Stimulated activated CD8-positive, alpha-beta memory T cell treated with anti-CD3 and anti-CD28 coated beads, Interleukin-7, amount 100 ng/mL, for 24 hours (primary cell): ENCODE measurements around the gene MRPL37.
"Not testable (repeated sequence)": the region's sequence is repeated elsewhere in the genome, so short reads cannot be mapped to it uniquely, and the experiment has no call there.

Experiments
- DNase-seq: peaks from one replicate; pipeline ENCODE4 v3.0.0-alpha.2; 2020; ENCODE audit warnings: low read depth

Gene MRPL37

DNA sequence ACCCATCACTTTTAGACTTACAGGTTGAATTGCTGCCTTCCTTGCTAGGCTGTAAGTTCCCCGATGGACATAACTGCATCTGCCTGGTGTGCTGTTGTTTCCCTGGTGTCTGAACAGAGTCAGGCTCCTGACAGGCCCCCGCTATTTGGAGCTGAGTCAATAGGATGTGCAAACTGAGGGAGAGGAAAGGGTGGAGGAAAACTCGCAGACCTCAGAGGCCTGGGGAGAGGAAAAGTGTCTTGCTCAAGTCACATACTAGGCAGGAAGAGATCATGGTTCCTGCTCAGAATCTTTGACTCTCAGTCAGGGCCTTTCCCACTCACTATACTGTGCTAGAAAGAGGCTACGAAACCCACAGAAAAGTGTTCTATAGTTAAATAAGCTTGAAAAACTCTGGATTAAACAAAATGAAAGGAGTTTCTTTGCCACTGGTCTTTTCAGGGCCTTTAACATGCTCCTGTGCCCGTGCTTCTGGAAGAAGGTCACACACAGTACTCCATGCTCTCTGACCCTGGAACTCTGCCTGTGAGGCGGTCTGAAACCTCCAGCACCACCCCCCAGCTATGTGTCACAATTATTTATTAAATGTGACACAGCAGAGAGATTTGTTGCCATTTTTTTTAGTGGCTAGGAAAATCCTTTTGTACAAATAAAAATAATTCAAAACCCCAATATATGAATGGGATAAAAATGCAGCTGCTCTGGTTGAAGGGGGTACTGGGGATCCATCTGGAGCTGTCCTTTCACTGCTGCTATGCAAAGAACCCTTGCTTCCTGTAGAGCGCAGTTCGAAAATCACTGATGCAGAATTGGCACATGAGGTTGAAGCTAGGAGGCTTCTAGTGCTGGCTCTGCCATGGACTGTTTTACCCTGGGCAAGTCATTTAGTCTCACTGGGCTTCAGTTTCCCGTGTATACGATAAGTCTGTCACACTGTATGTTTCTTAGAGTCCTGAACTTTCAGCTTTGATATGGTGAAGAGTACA is 27.1 kb upstream of the MRPL37 start:
- DNase-seq, result no peak

GRCh38 chr1:54173681-54174080 is 26.3 kb upstream of the MRPL37 start:
- no peak for DNase-seq

DNA sequence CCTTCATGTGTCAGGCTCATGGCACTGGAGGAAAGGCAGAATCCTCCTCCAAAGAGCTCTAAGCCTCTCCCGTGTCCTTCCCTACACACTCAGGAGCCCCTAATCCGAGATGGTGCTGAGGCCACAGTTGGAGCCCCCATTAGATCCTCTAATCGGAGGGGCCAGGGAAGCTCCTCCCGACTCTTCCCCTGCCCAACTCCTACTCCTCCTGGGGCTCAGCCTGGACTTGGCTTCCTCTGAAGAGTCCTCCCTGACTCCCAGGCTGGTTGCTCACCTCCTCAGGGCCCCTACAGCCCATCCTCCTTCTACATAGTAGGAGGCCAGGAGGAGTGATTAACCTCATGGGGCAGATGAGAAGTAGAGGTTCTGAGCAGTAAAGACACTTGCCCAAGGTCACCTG is 25.9 kb upstream of the MRPL37 start:
- DNase-seq, result no peak

DNA sequence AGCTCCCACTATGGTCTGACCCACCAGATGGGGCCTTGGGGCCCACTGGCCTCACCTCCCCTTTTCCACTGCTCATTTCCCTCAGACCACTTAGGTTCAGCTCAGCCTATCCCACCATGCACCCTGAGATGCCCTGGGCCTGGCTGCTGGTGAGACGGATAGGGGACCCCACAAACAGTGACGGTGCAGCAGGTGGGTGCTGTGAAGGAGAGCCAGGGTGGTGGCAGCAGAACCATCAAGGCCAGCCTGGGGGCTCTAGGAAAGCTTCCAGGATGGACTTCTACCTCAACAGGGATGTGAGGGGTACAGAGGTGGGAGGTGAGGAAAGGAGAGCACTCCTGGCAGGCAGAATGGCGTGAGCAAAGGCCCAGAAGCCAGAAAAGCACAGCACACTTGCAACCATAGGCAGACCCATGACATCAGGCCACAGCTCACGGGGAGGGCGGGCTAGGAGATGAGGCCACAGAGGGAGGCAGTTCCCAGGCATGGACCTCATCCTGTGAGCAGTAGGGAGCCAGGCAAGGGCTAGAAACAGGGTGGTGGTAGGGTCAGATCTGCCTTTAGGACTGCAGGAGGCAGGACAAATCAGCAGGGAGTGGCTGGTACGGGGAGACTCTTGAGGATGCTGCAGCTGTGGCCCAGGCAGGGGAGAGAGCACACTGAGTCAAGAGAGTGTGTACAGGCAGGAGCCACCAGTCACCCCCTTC is 23.2 kb upstream of the MRPL37 start:
- no peak for DNase-seq

DNA sequence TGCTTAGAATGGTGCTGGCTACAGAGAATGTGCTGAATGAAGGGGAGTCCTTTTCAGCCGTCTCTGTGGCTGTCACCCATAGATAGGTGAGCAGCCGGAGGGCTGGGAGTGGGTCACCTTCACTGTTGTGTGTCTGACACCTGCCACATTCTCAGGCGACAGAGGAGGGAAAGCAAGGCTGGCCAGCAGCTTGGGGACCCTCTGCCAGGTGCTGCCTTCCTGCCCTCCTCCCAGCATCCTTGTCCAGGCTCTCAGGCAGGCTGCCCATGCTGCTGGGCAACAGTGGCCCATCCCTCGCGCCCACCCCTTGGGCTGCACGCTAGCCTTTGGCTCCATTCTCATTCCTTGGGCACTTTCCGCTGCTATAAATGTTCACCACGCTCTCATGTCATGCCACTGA is 22.2 kb upstream of the MRPL37 start:
- DNase-seq, result no peak

GRCh38 chr1:54178296-54179070 is 21.5 kb upstream of the MRPL37 start:
- no peak for DNase-seq

GRCh38 chr1:54180701-54181360 is 19.1 kb upstream of the MRPL37 start:
- DNase-seq, result no peak

- DNase-seq, result no peak
These were observed 13.9 kb upstream of the MRPL37 start for GRCh38 chr1:54186056-54186455.

DNA sequence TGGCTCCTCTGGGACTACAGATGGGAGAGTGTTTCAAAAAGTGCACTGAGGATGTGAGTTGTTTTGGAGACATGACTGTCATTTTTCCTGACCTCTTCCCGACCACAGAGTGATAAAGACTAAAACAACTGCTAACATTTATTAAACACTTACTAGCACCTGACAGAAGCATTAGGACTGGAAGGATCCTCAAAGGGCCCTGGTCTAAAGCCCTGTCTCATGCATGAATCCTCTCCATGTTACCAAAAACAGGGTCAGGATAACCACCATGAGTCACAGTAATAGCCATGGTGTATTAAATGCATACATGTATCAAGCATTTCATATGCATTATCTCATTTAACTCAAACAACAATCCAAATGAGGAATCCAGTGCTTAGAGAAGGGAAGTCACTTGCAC is 11.7 kb upstream of the MRPL37 start:
- no peak for DNase-seq

- DNase-seq, result no peak
These were observed 9.4 kb upstream of the MRPL37 start for GRCh38 chr1:54190526-54190925.

GRCh38 chr1:54191525-54191924 is 8.4 kb upstream of the MRPL37 start:
- DNase-seq, result no peak

- no peak for DNase-seq
These were observed 6.5 kb upstream of the MRPL37 start for GRCh38 chr1:54193453-54193852.

- no peak for DNase-seq
These were observed 709 bp upstream of the MRPL37 start for GRCh38 chr1:54199151-54199764.

- no peak for DNase-seq
These were observed 591 bp downstream of the MRPL37 start for GRCh38 chr1:54200519-54200997.

- DNase-seq, result no peak
These were observed 4.2 kb downstream of the MRPL37 start for GRCh38 chr1:54204199-54204598.

DNA sequence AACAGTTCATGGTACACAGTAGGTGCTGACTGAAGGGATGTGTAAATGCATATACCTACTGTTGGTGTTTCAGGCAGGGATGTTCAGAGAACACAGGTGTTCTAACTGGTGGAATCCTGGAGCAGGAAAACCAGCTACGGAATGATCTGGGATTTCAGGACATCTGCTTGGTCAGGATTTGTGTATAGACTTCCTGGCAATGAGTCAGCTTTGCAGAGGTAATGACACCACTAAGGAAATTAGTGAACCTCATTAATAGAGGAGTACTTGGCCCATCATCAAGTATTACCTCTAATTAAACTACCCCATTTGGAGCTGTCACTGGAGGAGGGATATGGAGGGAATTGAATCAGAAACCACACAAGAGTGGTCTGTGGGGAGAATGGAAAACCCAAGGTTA is 7.3 kb downstream of the MRPL37 start:
- DNase-seq, result no peak

DNA sequence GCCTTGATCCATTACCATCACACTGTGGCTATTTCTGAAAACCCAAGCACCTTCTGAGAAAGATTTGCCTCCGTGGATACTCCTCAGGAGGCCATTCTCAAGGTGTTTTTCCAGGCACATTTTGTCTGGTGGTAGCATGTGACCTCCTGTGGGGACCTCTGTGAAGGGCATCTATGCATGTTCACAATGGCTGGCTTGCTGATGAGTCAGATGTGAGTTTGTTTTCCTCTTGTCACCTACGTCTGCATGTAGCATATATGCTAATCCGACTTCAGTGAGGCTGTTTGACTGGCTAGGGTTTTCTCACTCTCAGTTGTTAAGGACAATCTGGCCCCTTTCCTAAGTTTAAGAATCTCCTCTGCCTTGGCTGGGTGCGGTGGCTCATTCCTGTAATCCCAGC is 7.9 kb downstream of the MRPL37 start:
- not testable (repeated sequence) for DNase-seq

DNA sequence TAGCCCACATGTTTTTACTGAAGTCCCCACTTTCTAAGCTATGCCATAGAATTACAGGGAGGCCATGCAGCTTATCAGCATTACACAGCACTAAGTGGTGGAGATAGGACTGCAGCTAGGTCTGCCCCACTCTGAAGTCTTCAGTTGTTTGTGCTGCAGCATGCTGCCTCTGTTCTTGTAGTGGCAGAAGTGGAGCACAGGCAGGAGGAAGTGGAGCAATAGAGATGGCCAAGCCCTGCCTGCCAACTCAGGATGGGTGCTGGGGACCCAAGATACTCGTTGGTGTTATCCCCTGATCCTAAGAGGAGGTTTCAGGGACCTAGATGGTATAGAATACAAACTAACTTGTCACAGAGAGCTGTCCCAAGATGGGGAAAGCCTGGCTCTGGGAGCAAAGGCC is 12.9 kb downstream of the MRPL37 start:
- no peak for DNase-seq

DNA sequence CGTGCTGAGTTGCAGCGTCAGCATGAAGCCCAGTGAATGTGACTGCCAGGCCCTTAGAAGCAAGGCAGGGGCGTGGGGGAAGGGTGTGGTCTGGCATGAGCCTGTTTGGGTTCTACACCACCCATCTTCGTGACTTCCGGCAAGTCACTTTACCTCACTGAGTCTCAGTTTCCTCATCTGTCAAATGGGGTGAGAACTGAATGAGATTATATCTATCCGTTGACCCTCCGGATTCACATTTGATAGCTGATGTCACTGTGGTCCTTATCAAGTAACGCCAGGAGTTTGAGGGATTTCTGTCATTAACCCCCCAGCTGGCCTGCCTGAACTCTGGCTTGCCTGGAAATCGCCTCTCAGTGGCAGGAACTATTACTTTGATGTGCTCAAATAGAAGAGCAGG is 15.6 kb downstream of the MRPL37 start:
- no peak for DNase-seq

DNA sequence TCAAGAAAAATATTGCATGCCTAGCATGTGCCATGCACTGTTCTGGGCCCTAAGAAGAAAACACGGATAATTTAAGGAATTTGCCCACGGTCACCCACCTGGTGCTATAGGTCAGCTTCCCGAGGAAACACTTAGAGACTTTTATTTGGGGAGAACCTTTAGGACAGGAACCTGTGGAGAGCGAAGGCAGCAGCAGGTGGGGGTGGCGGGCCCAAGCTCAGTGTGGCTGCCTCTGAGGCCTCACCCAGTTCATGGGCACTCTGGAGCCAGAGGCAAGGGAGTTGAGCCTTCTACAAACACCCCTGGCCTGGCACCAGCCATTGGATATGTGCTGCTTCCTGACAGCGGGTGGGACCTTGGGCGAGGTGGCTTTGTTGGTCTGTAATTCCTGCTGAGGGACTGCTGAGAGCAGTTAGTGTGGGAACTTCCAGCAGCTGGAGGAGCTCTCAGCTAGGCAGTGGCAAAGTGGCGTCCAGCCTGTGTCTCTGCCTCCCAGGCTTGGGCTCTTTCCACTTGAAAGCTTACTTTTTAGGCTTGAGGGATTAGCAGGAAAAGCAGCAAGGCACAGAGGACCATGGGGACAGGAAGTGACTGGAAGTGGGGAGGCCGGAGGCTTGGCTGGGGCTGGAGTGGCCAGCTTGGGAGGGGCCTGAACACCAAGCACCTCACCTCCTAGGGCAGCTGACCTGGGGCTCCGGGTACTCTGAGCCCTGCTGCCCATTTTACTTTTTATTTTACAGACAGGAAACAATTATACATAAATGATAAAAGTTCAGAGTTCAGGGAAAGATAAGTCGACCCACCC is 19.1 kb downstream of the MRPL37 start:
- no peak for DNase-seq

GRCh38 chr1:54219688-54220003 is 19.7 kb downstream of the MRPL37 start:
- DNase-seq, result no peak
